ENCODE data around the gene CIT.

DNA sequence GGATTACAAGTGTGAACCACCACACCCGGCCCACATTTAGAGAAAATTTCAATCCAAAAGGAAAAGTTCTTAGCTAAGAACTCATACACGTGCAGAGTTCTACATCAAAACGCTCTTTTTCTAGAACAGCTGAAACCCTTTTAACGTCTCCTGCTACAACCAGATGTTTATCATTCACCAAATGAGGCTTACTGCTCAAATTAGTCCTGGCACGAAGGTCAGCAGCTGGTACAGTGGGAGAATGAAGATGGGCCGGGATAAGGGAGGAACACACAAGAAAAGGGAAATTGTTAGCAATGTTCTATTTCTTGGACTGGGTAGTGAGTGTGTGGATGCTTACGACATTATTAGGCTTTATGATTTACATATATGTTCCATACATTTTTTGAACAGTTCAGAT, 171.9 kb downstream of the CIT start:
- no peak for TF ChIP-seq POLR2A (IDR thresholded peaks at IDR 0.05)
- TF ChIP-seq, protein P1, sequence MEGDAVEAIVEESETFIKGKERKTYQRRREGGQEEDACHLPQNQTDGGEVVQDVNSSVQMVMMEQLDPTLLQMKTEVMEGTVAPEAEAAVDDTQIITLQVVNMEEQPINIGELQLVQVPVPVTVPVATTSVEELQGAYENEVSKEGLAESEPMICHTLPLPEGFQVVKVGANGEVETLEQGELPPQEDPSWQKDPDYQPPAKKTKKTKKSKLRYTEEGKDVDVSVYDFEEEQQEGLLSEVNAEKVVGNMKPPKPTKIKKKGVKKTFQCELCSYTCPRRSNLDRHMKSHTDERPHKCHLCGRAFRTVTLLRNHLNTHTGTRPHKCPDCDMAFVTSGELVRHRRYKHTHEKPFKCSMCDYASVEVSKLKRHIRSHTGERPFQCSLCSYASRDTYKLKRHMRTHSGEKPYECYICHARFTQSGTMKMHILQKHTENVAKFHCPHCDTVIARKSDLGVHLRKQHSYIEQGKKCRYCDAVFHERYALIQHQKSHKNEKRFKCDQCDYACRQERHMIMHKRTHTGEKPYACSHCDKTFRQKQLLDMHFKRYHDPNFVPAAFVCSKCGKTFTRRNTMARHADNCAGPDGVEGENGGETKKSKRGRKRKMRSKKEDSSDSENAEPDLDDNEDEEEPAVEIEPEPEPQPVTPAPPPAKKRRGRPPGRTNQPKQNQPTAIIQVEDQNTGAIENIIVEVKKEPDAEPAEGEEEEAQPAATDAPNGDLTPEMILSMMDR (IDR thresholded peaks at IDR 0.05) = no peak

Measured in suprapubic skin (tissue), 3 donors.